ENCODE measurements around the gene RARB.

- TF ChIP-seq CTCF (conservative IDR thresholded peaks at IDR 0.05; ENCODE audit: low read depth, low read length) (no peak), EZH2 (IDR thresholded peaks at IDR 0.05; ENCODE audit: borderline replicate concordance, low read depth, low read length, poor library complexity, severe bottlenecking) (no peak)
Observed at GRCh38 chr3:25589104-25589782, 161.2 kb downstream of the RARB start.
